Measurements from ENCODE around the gene SNCA.

DNA sequence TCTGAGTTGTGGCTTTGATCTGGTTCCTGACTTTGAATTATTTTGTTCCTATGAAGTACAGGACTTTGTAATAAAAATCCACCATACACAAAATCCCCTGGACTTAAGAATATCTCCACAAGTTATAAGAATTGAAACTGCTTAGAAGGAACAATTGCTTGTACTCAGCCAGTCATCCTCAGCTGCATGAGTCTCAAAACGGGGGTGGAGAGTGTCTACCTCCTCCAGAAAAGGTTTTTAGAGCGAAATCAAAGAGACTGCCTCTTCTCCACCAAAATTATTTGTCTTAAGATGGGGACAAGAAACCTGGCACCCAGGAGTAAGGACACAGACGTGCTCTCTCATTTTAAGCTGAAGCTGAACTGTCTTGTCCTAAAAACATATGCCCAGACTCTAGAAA lies 74.7 kb downstream of the SNCA start:
- TF ChIP-seq, protein P1, sequence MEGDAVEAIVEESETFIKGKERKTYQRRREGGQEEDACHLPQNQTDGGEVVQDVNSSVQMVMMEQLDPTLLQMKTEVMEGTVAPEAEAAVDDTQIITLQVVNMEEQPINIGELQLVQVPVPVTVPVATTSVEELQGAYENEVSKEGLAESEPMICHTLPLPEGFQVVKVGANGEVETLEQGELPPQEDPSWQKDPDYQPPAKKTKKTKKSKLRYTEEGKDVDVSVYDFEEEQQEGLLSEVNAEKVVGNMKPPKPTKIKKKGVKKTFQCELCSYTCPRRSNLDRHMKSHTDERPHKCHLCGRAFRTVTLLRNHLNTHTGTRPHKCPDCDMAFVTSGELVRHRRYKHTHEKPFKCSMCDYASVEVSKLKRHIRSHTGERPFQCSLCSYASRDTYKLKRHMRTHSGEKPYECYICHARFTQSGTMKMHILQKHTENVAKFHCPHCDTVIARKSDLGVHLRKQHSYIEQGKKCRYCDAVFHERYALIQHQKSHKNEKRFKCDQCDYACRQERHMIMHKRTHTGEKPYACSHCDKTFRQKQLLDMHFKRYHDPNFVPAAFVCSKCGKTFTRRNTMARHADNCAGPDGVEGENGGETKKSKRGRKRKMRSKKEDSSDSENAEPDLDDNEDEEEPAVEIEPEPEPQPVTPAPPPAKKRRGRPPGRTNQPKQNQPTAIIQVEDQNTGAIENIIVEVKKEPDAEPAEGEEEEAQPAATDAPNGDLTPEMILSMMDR (IDR thresholded peaks at IDR 0.05): no peak
- no peak for TF ChIP-seq POLR2A (IDR thresholded peaks at IDR 0.05)
